NCI-H1436 treated with DMSO at 0.1 percent for 48 hours (cell line): ENCODE data around the gene MESP2.

ENCODE experiments used
- DNase-seq: peaks from one replicate; lab custom pipeline; 2025; lab: John Stamatoyannopoulos, UW

Gene MESP2

DNA sequence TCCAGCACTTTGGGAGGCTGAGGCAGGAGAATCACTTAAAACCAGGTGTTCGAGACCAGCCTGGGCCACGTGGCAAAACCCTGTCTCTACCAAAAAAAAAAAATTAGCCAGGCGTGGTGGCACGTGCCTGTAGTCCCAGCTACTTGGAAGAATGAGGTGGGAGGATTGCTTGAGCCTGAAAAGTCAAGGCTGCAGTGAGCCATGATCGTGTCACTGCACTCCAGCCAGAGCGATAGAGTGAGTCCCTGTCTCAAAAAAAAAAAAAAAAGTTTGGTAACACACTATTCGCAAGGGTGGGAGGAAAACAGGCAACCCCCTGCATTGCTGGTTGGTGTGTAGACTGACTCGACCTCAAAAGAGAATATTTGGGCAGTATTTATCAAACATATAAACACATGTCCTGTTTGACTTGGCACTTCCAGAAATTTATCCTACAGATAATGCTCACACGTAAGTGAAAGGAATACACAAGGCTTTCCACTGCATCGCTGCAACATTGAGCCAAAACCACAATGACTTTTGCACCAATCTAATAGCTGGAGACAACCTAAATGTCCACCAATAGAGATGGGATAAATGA, 41.7 kb downstream of the MESP2 start:
- DNase-seq, result no peak

GRCh38 chr15:89818287-89818686, 42.2 kb downstream of the MESP2 start:
- DNase-seq, result no peak

DNA sequence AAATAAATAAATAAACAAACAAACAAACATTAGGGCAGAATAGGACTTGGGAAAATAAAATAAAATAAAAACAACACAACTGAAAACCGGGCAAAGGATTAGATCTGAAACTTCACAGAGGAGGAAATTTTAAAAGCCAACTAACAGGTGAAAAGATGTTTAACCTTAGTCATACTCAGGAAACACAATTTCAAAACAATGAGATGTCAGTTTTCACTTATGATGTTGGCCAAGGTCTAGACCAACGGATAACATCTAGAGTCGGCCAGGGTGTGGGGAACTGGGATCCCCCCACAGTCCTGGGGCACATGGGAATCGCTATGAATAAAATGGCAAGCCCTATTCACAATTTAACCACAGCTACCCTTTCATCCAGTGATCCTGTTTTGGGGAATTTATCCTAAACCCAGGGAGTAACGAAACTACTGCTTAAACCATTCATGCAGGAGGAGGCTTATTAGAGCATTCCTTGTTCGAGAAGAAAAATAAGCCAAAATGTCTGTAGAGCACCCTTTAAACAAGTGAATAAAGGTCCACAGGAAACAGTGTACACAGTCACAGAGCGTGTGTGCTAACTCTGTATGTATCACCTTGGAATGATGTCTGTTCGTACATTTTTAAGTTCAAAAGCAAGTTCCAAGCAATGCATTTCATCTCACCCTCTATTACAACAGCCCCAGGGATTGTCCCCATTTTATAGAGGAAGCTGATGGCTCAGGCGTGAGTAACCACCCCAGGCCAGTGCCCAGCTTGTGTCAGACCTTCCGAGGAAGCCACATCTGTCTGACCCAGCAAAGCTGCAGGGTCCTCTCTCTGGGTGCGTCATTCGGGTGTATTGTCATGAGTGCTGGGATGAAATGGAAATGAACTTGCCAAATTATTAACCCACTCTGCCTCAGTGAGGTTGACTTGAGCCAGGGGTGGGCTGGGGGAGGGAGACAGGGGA, 44.8 kb downstream of the MESP2 start:
- DNase-seq, result no peak

DNA sequence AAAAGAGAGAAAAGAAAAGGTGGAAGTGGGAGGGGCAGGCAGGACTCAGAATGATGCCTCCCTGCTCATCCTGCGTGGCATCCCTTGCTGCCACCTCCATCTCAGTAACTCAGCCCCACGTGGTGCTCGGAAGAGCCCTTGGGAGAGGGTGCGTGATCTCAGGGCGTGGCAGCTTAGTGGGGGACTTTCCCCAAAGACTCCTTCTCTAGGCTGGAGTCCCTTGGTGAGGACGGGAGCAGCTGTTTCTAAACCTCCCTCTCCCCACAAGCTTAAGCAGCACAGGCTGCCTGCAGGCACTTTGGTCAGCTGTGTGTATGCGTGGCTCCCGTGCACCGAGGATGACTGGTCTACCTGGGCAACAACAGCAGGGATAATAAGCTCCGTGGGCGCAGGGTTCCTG, 45.9 kb downstream of the MESP2 start:
- DNase-seq, result no peak

GRCh38 chr15:89822611-89822950, 46.4 kb downstream of the MESP2 start:
- no peak for DNase-seq

DNA sequence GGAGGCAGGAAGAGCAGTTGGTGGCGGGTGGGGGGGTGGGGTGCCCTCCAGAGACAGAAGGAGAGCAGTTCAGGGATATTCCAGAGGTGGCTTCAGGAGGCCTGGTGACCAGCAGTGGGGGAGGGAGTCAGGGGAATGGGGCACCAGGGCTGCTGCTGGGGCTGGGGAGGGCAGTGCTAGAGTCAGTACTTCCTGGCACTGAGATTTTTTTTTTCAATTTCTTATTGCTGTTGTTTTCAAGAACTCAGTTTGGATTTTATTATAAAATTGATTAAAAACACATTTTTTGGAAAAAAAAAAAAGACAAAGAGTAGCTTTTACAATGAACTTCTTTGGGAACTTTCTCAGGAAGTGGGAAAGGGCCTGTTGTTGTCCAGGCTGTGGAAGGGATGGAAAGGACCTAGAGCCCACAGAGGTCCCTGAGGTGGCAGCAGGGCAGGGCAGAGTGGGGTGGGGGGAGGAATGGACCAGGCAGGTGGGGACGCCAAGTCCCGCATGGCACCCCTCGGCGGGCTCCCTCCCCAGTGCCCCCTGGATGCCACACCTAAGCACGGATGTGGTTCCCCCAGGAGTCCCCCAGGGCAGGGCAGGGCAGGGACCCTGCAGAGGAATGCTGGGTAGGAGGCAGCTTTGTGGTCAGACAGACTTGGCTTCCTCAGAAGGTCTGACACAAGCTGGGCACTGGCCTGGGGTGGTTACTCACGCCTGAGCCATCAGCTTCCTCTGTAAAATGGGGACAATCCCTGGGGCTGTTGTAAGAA, 47.0 kb downstream of the MESP2 start:
- no peak for DNase-seq

- DNase-seq, result no peak
Measured at GRCh38 chr15:89823836-89824606, 47.9 kb downstream of the MESP2 start.

GRCh38 chr15:89824607-89824867, 48.4 kb downstream of the MESP2 start:
- no peak for DNase-seq

DNA sequence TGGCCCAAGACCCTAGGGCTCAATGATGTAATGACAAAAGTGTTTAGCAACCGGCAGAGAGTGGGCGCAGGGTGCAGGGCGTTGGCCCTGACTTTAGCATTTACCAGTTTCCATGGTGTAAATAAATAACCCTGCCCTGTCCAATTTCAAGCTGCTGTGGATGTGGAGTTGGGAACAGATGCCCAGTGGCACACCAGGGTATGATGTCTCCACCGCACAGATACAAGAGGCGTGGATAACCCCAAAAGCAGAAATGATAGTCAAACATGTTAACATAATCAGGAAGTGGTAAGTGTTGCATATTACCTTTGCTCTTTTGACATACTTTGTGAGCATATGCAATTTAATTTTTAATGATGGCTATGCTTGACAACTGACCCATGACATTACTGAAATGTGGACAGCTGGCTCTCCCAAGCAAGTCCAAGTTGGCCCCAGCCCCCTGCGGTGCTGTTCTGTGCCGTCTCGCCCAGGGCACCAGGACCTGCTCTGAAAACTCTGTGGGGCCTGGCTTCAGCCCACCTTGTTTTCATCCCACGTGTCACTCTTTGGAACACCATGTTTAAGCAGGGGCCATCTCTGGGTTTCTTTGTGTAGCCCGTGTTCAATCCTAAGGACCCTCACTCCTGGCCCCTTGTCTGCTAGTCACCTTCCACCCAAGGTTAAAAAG, 49.3 kb downstream of the MESP2 start:
- DNase-seq, result no peak

- no peak for DNase-seq
Measured at GRCh38 chr15:89826671-89827655, 50.8 kb downstream of the MESP2 start.

DNA sequence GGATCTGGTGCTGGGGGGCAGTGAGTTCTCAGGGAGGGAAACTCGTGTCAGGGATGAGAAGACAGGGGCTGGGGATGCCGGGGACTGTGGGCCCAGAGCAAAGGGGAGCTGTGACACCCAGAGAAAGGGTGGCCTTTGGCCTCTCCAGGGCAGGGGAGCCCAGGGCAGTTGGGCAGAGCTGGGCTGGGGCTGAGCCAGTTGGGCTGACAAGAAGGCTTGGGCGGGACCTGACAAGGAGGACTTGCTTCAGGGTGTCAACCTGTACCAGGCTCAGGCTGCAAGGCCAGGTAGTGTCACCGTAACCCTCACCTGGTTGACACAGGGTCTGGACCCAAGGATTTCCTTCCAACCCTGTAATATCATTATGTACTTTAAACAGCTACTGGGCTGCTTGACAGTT, 51.7 kb downstream of the MESP2 start:
- no peak for DNase-seq
